HepG2 (cell line): ENCODE measurements around the gene PEX14. TPM values are rescaled to one million over a fixed set of nuclear protein-coding genes. Genes with fewer than 3 reads are reported as not detected.

Experiments
- ATAC-seq: fragments of 200-7000 bp; cut with Tn5 transposase; 3 replicates; pipeline ENCODE4 v1.9.1; 2020; ENCODE audit warnings: mild to moderate bottlenecking, moderate library complexity
- BruUV-seq: library from RNA; stranded (reverse); fragments of 400-500 nt; replicated peaks from 2 replicates; lab custom pipeline; 2021; lab: Mats Ljungman, UMichigan
- CTCF ChIA-PET: fragments of 300-600 bp; formaldehyde crosslinking; extraction: SDS; loops from one replicate; lab custom pipeline; 2021; ENCODE audit warnings: low total read pairs, inconsistent platforms, low intra/inter-chr PET ratio; lab: Yijun Ruan, JAX
- POLR2A ChIA-PET: fragments of 350-600 bp; sonication (Branson Sonifier 250); formaldehyde crosslinking; loops from one replicate; lab custom pipeline; 2020; ENCODE audit warnings: antibody characterized with exemption, inconsistent platforms; lab: Yijun Ruan, JAX
- DNase-seq: peaks from one replicate; pipeline ENCODE4 v3.0.0-alpha.2; 2015; ENCODE audit warnings: low spot score
- FAIRE-seq: peaks from 3 replicates; lab custom pipeline; 2011; peaks lifted over from hg19 to GRCh38; lab: Jason Lieb, UNC
- H2AFZ ChIP-seq: one replicate; pipeline ENCODE4 v1.6.1; 2011; ENCODE audit warnings: low read length, inconsistent platforms
- H3K27ac ChIP-seq: fragments of 300-600 bp; 3 replicates; pipeline ENCODE4 v1.8.0; 2011; ENCODE audit warnings: mixed run types, mild to moderate bottlenecking, mixed read lengths, low read length, inconsistent platforms; ENCODE audit not compliant: insufficient read depth; ENCODE audit errors: extremely low read length
- H3K27me3 ChIP-seq, 2 experiments: fragments of 200-600 bp in 1 of 2; 2 replicates in 1 of 2; 3 replicates in 1 of 2; pipeline versions ENCODE4 v1.6.0 to v1.8.0; 2011; ENCODE audit warnings: low read length in 2 of 2, mild to moderate bottlenecking in 2 of 2, moderate library complexity in 2 of 2, inconsistent platforms in 1 of 2; ENCODE audit not compliant: insufficient read depth in 2 of 2, control insufficient read depth in 1 of 2
- H3K36me3 ChIP-seq, 2 experiments: fragments of 200-600 bp in 1 of 2; replicated peaks in 1 of 2; 2 replicates in 1 of 2; 3 replicates in 1 of 2; pipeline versions ENCODE4 v1.5.1 to v1.8.0; 2011; ENCODE audit warnings: low read length in 2 of 2, inconsistent platforms in 1 of 2; ENCODE audit not compliant: insufficient read depth in 2 of 2, control insufficient read depth in 1 of 2
- H3K4me1 ChIP-seq: 2 replicates; pipeline ENCODE4 v1.5.1; 2012; ENCODE audit warnings: low read length, inconsistent platforms; ENCODE audit not compliant: insufficient read depth
- H3K4me2 ChIP-seq: 2 replicates; pipeline ENCODE4 v1.6.0; 2011; ENCODE audit warnings: low read depth, low read length, inconsistent platforms
- H3K4me3 ChIP-seq, 3 experiments: fragments of 200-600 bp in 1 of 3; sonication (generic), shearing (Covaris generic) in 1 of 3; replicated peaks in 1 of 3; 2 replicates each; pipeline ENCODE4 v1.5.1; 2011 to 2016; ENCODE audit warnings: low read length in 3 of 3, inconsistent platforms in 2 of 3, low read depth in 2 of 3, mild to moderate bottlenecking in 2 of 3, control low read depth in 1 of 3, mixed read lengths in 1 of 3; ENCODE audit not compliant: insufficient read depth in 1 of 3
- H3K79me2 ChIP-seq: one replicate; pipeline ENCODE4 v1.6.1; 2011; ENCODE audit warnings: low read length, inconsistent platforms; ENCODE audit not compliant: insufficient read depth
- H3K9ac ChIP-seq: 2 replicates; pipeline ENCODE4 v1.6.0; 2011; ENCODE audit warnings: mild to moderate bottlenecking, low read depth, low read length, inconsistent platforms; ENCODE audit not compliant: insufficient read depth
- H3K9me3 ChIP-seq: 2 replicates; pipeline ENCODE4 v1.5.1; 2012; ENCODE audit warnings: mild to moderate bottlenecking, low read length
- H4K20me1 ChIP-seq: 2 replicates; pipeline ENCODE4 v1.6.0; 2011; ENCODE audit warnings: inconsistent platforms, mild to moderate bottlenecking, low read length, moderate library complexity; ENCODE audit not compliant: insufficient read depth
- ARNTL ChIP-seq: sonication (generic); formaldehyde crosslinking; IDR thresholded peaks from 2 replicates; pipeline ENCODE4 v1.4.0; 2020; ENCODE audit warnings: mild to moderate bottlenecking, missing genetic modification reagents
- BCL6 ChIP-seq: IDR thresholded peaks from 2 replicates; pipeline ENCODE4 v1.6.1; 2016; ENCODE audit warnings: missing genetic modification reagents, missing compliant biosample characterization
- GTF2F1 ChIP-seq: fragments of 150-350 bp; IDR thresholded peaks from 2 replicates; pipeline ENCODE4 v1.6.1; 2014; ENCODE audit warnings: low read length
- HNF4A ChIP-seq: sonication (generic); formaldehyde crosslinking; IDR thresholded peaks from 2 replicates; pipeline ENCODE4 v1.4.0; 2020; ENCODE audit warnings: missing genetic modification reagents
- KMT2A ChIP-seq: sonication (generic); formaldehyde crosslinking; IDR thresholded peaks from 2 replicates; pipeline ENCODE4 v1.4.0; 2020; ENCODE audit warnings: missing genetic modification reagents
- NCOA5 ChIP-seq: sonication (generic); formaldehyde crosslinking; IDR thresholded peaks from 2 replicates; pipeline ENCODE4 v1.4.0; 2020; ENCODE audit warnings: missing genetic modification reagents
- NR0B2 ChIP-seq: sonication (generic); formaldehyde crosslinking; IDR thresholded peaks from 2 replicates; pipeline ENCODE4 v1.4.0; 2020; ENCODE audit warnings: mild to moderate bottlenecking, missing genetic modification reagents
- PCBP2 ChIP-seq: fragments of 200-400 bp; formaldehyde crosslinking; optimal IDR thresholded peaks from 2 replicates; pipeline ENCODE3; 2018; ENCODE audit warnings: low read length, low read depth; ENCODE audit not compliant: poor library complexity, severe bottlenecking
- SRSF1 ChIP-seq: fragments of 200-400 bp; formaldehyde crosslinking; optimal IDR thresholded peaks from 2 replicates; pipeline ENCODE3; 2017; ENCODE audit warnings: mild to moderate bottlenecking, low read depth, low read length, moderate library complexity
- TFAP4 ChIP-seq: sonication (generic); IDR thresholded peaks from 2 replicates; pipeline ENCODE4 v1.6.1; 2016; ENCODE audit warnings: low read depth, borderline replicate concordance
- ZBED4 ChIP-seq: sonication (generic); formaldehyde crosslinking; IDR thresholded peaks from 2 replicates; pipeline ENCODE4 v1.4.0; 2020; ENCODE audit warnings: missing genetic modification reagents, borderline replicate concordance
- ZFP41 ChIP-seq: sonication (generic); formaldehyde crosslinking; IDR thresholded peaks from 2 replicates; pipeline ENCODE4 v1.4.0; 2020; ENCODE audit warnings: mild to moderate bottlenecking, missing genetic modification reagents, borderline replicate concordance
- ZNF124 ChIP-seq: sonication (generic); formaldehyde crosslinking; IDR thresholded peaks from 2 replicates; pipeline ENCODE4 v1.4.0; 2020; ENCODE audit warnings: missing genetic modification reagents
- whole genome bisulfite sequencing: methylation state at CpG from one replicate; pipeline ENCODE4 v1.1.6; 2017; ENCODE audit warnings: low lambda C conversion rate; 5-methylcytosine and 5-hydroxymethylcytosine counted together
- in situ Hi-C: cut with HindIII; loops from 2 replicates; pipeline ENCODE4 v1.10.0; 2017; ENCODE audit warnings: low pct_unique_long_range_greater_than_20kb; ENCODE audit not compliant: extremely low pct_ligation_motif_present
- intact Hi-C: fragments of 100-400 bp; cut with micrococcal nuclease; formaldehyde crosslinking; loops from one replicate; pipeline ENCODE4 v1.10.0; 2022; ENCODE audit not compliant: unreplicated experiment
- polyA plus RNA-seq, 8 experiments: library from polyadenylated mRNA; depleted of rRNA in 3 of 8; stranded (reverse) in 7 of 8; unstranded in 1 of 8; fragments of >200 nt; fragmentation: Illumina TruSeq in 4 of 8; extraction: Trizol in 4 of 8; gene quantifications; 2 replicates each; pipeline versions ENCODE4 v1.2.1 to v1.2.3, GENCODE V29; 2011 to 2016; ENCODE audit warnings: low read depth in 4 of 8, missing spikeins in 1 of 8, mixed read lengths in 1 of 8; ENCODE audit not compliant: insufficient read depth in 1 of 8
- total RNA-seq, 5 experiments: library from RNA; depleted of rRNA; stranded (reverse); fragments of >200 nt; fragmentation: Illumina TruSeq; extraction: Trizol; gene quantifications; 2 replicates each; pipeline ENCODE4 v1.2.3, GENCODE V29; 2016; ENCODE audit warnings: low read depth in 1 of 5

Gene PEX14
- total and polyA plus RNA-seq, 2 of the 13 experiments (the other 11 are each of a cell fraction or from before 2014, with no cell fraction given): 6.5 to 9.9 TPM

GRCh38 chr1:10502206-10502605, 27.5 kb downstream of the PEX14 start:
- peaks cover 9% of the 10 kb centered on the region for H4K20me1 ChIP-seq
- BruUV-seq: no TSS peak
- H3K36me3 ChIP-seq: no peaks in the 10 kb centered on the region; a peak in 1 of 5 replicates
- H3K4me1 ChIP-seq: peaks cover 20% of the 10 kb centered on the region
- no peak overlapping the region for H3K9ac ChIP-seq
- intact Hi-C loops (no loop called here), in situ Hi-C loops (loop anchor here (10.0 kb wide), 1 partner anchor 443 kb away; no protein-coding TSS in a partner anchor)
- no peaks in the 10 kb centered on the region for H3K9me3 ChIP-seq
- no peak overlapping the region for H3K4me3 ChIP-seq
- ATAC-seq: no peak
- no peak for TF ChIP-seq ARNTL (CRISPR knock-in tag)
- no peak for TF ChIP-seq GTF2F1
- TF ChIP-seq ZFP41 (CRISPR knock-in tag): no peak
- TF ChIP-seq SRSF1: no peak
- no peak for TF ChIP-seq PCBP2
- TF ChIP-seq NR0B2 (CRISPR knock-in tag): no peak
- TF ChIP-seq NCOA5 (CRISPR knock-in tag): no peak
- no peak overlapping the region for H3K4me2 ChIP-seq
- no peak overlapping the region for H3K27ac ChIP-seq
- ChIA-PET CTCF (no interaction called here), POLR2A (no interaction called here)
- no peak overlapping the region for H2AFZ ChIP-seq
- DNase-seq: no peak
- WGBS: 77% methylated on average over 5 of the region's 5 CpGs
- H3K79me2 ChIP-seq: peaks cover 29% of the 10 kb centered on the region
- no peaks in the 10 kb centered on the region for H3K27me3 ChIP-seq
- FAIRE-seq: no peak

GRCh38 chr1:10504249-10504648, 29.5 kb downstream of the PEX14 start:
- in situ Hi-C loops: loop anchor here (10.0 kb wide), 1 partner anchor 441 kb away; no protein-coding TSS in a partner anchor
- intact Hi-C loops: no loop called here
- H3K4me1 ChIP-seq: peaks cover 38% of the 10 kb centered on the region
- CTCF ChIA-PET: interaction anchor here (1.5 kb wide), 1 partner anchor 9 kb away, joined by 4 read pairs; no protein-coding TSS in a partner anchor
- H3K4me2 ChIP-seq: peak overlapping the region; percentile 47
- H4K20me1 ChIP-seq: peaks cover 21% of the 10 kb centered on the region
- peaks cover 25% of the 10 kb centered on the region for H3K79me2 ChIP-seq
- no peaks in the 10 kb centered on the region for H3K27me3 ChIP-seq
- peak; percentile 85 for FAIRE-seq
- 33% methylated on average over 3 of the region's 5 CpGs for WGBS
- no peak overlapping the region for H2AFZ ChIP-seq
- no peak overlapping the region for H3K27ac ChIP-seq
- peak; percentile 91 for ATAC-seq
- H3K36me3 ChIP-seq: no peaks in the 10 kb centered on the region
- POLR2A ChIA-PET: interaction anchor here (0.5 to 0.6 kb wide), 2 partner anchors 353 to 495 kb away, joined by 3 to 4 read pairs; no protein-coding TSS in a partner anchor
- DNase-seq: peak; percentile 56
- no TSS peak for BruUV-seq
- H3K4me3 ChIP-seq: peak overlapping the region in 1 of 3 experiments; percentile 22; a peak in 1 of 6 replicates
- no peaks in the 10 kb centered on the region for H3K9me3 ChIP-seq
- H3K9ac ChIP-seq: no peak overlapping the region
- 0 out of 2 replicates have a peak, but pooled peaks have one; percentile 17 for TF ChIP-seq BCL6 (CRISPR knock-in tag)
- TF ChIP-seq ZBED4 (CRISPR knock-in tag): 0 out of 2 replicates have a peak, but pooled peaks have one; percentile 42
- peak; percentile 74 for TF ChIP-seq HNF4A (CRISPR knock-in tag)
- TF ChIP-seq ZNF124 (CRISPR knock-in tag): 0 out of 2 replicates have a peak, but pooled peaks have one; percentile 29
- TF ChIP-seq TFAP4: peak; percentile 76; the same call in 1 of the 2 replicates
- 0 out of 2 replicates have a peak, but pooled peaks have one; percentile 28 for TF ChIP-seq KMT2A (CRISPR knock-in tag)
